Nucleus accumbens (tissue), 56 donors: Measurements from ENCODE around the gene THSD1.
"Not testable (repeated sequence)": the region's sequence is repeated elsewhere in the genome, so short reads cannot be mapped to it uniquely, and the experiment has no call there.

Source experiments
- DNase-seq, 56 donors: peaks; one replicate each; lab custom pipeline; 2025; lab: John Stamatoyannopoulos, UW

Gene THSD1

GRCh38 chr13:52361225-52361624 is 44.7 kb downstream of the THSD1 start:
- no peak for DNase-seq

- no peak for DNase-seq
These were observed 46.4 kb downstream of the THSD1 start for GRCh38 chr13:52359534-52359933.

DNA sequence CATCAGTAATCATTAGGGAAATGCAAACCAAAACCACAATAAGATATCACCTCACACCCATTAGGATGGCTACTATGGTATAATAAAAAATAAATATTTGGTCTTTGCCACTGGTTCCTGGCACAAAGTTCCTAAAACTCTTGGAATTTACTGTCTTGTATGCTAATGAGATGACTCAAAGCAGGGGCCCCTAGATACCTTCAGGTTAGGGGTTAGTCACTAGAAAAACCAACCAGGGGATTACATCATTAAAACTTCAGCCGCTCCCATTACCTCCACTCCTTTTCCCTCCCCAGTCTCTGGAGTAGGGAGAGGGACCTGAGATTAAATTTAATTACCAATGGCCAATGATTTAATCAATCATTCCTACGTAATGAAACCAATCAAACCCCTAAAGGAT is 49.6 kb downstream of the THSD1 start:
- no peak for DNase-seq

GRCh38 chr13:52353193-52353592 is 52.8 kb downstream of the THSD1 start:
- no peak for DNase-seq

DNA sequence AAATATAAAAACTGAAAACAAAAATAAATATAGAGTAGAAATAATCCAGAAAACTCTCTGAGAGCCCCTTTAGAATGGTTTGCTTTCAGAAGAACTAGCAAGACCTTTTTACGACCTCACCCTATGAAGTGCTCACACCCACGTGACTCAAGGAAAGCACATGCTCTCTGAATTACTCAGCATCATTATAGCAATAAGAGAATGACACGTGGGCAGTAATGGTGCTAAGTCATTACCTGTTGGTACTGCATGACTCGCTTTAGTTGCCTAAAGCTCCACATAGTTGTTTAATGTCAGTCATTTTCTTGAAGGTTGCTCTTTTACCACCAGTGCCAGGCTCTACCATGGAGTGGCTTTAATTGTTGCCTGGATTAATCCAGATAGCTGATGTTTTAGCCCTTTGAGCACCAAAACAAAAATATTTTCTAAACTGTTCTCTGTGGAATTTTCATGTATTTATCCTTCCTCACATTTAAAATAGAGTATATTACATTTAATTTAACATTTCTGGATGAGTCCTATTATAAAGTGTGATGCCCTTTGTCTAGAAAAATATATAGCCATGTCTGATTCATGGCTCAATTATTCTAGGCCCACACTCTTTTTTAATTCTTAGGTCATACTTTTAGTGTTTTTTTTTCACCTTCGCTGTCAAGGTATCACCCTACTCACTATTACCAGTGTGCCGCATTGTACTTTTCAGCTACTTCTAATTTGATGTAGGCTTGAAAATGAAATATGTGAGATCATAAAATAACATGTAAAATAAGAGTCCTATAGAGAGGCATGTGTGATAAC is 56.8 kb downstream of the THSD1 start:
- peak in 6 of 56 donors; percentile 2 to 53 (median 20) for DNase-seq

DNA sequence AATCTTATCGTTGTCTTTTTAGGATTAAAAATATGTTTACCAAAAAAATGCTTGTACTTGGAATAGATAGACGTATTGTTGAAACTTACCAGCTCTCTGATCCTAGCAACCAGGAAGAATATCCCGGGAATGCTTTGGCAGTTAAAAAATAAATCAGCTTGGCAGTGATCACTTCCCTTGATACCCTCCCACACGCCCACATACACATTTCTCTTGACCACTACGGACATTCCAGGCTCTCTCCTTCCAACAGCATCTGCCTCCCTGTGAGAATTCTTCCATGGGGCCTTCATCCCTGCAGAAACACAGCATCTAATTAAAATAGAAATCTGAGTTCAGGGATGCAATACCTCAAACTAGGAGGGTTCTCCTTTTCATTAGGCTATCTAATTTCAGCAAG is 57.9 kb downstream of the THSD1 start:
- no peak for DNase-seq

- DNase-seq: no peak
These were observed 60.2 kb downstream of the THSD1 start for GRCh38 chr13:52345631-52346251.

DNA sequence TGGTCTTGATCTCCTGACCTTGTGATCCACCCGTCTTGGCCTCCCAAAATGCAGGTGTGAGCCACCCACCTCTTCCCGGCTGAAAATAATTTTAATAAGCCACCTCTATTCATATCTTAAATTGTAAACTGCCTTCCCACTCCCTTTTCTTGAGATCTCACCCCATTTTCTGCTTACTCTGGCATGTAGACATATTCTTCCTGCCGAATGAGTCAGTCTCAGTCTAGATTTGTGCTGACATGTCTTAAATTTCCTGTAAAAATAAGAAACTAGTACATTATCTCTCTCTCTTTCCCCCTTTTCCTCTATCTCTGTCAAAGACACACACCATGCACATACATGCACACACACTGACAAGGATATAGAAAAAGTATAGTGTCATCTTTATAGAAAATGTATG is 60.9 kb downstream of the THSD1 start:
- no peak for DNase-seq

GRCh38 chr13:52344108-52344507 is 61.9 kb downstream of the THSD1 start:
- DNase-seq: no peak

GRCh38 chr13:52342203-52342602 is 63.8 kb downstream of the THSD1 start:
- not testable (repeated sequence) for DNase-seq

GRCh38 chr13:52337828-52338455 is 68.0 kb downstream of the THSD1 start:
- DNase-seq: not testable (repeated sequence)

GRCh38 chr13:52334107-52334506 is 71.9 kb downstream of the THSD1 start:
- DNase-seq: not testable (repeated sequence)

GRCh38 chr13:52331844-52332243 is 74.1 kb downstream of the THSD1 start:
- not testable (repeated sequence) for DNase-seq
